ENCODE measurements around the gene TMEM151B. TPM values are rescaled to one million over a fixed set of nuclear protein-coding genes. Genes with fewer than 3 reads are reported as not detected.

TMEM151B gene
- total and polyA plus RNA-seq, 2 of the 13 experiments (the other 11 are each of a cell fraction or from before 2014, with no cell fraction given): not detected

DNA sequence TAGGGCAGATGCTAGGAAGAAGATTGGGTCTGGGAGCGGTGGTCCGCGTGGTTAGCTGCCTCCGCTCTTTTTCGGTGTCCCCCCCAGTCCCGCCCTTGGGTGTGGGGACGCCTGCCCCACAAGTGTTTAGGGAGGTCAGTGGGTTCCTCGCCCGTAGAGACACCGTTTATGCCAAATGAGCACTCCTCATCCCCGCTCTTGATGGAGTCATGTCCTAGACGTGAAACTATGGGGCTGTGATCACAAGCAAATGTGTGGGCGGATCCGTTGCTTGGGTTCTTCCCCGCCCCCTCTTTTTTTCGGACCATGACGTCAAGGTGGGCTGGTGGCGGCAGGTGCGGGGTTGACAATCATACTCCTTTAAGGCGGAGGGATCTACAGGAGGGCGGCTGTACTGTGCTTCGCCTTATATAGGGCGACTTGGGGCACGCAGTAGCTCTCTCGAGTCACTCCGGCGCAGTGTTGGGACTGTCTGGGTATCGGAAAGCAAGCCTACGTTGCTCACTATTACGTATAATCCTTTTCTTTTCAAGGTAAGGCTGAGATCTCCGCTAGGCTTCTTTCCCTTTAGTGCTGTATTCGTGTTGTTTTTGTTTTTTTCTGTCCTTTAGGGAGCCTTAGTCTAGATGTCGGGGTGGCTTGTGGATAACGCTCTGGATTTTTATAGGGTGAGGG, 23.4 kb upstream of the TMEM151B start, which contains the start of gene HSP90AB1 (continued):
- TF ChIP-seq RERE (CRISPR knock-in tag; IDR thresholded peaks at IDR 0.05; ENCODE audit: low read depth) (no peak; the same call in 1 of the 2 replicates), ESRRA (CRISPR knock-in tag; IDR thresholded peaks at IDR 0.05; ENCODE audit: low read depth) (peak; percentile 40), PHF8 (CRISPR knock-in tag; IDR thresholded peaks at IDR 0.05) (peak; percentile 79), ZNF720 (CRISPR knock-in tag; IDR thresholded peaks at IDR 0.05) (no peak), ZMYM3 (CRISPR knock-in tag; IDR thresholded peaks at IDR 0.05) (no peak), FOSL2 (CRISPR knock-in tag; IDR thresholded peaks at IDR 0.05) (peak; percentile 71), HINFP (CRISPR knock-in tag; IDR thresholded peaks at IDR 0.05; ENCODE audit: low read depth) (peak; percentile 40; the same call in 1 of the 2 replicates), ZNF563 (CRISPR knock-in tag; IDR thresholded peaks at IDR 0.05) (peak; percentile 77), REPIN1 (CRISPR knock-in tag; IDR thresholded peaks at IDR 0.05; ENCODE audit: borderline replicate concordance, low read depth) (peak; percentile 80), ZNF644 (CRISPR knock-in tag; IDR thresholded peaks at IDR 0.05; ENCODE audit: low read depth) (no peak), ZNF503 (CRISPR knock-in tag; IDR thresholded peaks at IDR 0.05) (peak; percentile 63; the same call in 1 of the 2 replicates), ZNF891 (CRISPR knock-in tag; IDR thresholded peaks at IDR 0.05) (0 out of 2 replicates have a peak, but pooled peaks have one; percentile 54), ZNF496 (CRISPR knock-in tag; IDR thresholded peaks at IDR 0.05; ENCODE audit: insufficient replicate concordance) (no peak), ZFYVE20 (CRISPR knock-in tag; IDR thresholded peaks at IDR 0.05; ENCODE audit: borderline replicate concordance, low read depth) (no peak), ZNF747 (CRISPR knock-in tag; IDR thresholded peaks at IDR 0.05; ENCODE audit: borderline replicate concordance) (peak; percentile 58; the same call in 1 of the 2 replicates)
- TF ChIP-seq, protein P1, sequence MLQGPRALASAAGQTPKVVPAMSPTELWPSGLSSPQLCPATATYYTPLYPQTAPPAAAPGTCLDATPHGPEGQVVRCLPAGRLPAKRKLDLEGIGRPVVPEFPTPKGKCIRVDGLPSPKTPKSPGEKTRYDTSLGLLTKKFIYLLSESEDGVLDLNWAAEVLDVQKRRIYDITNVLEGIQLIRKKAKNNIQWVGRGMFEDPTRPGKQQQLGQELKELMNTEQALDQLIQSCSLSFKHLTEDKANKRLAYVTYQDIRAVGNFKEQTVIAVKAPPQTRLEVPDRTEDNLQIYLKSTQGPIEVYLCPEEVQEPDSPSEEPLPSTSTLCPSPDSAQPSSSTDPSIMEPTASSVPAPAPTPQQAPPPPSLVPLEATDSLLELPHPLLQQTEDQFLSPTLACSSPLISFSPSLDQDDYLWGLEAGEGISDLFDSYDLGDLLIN (CRISPR knock-in tag; IDR thresholded peaks at IDR 0.05; ENCODE audit: borderline replicate concordance): peak; percentile 95; the same call in 1 of the 2 replicates

Measured in HepG2 (cell line).